ENCODE measurements around the gene MIB2.
A peak's percentile ranks its signal among the peaks of the same experiment; 100 is the strongest.
"Not testable (repeated sequence)": the region's sequence is repeated elsewhere in the genome, so short reads cannot be mapped to it uniquely, and the experiment has no call there.

The MIB2 gene

DNA sequence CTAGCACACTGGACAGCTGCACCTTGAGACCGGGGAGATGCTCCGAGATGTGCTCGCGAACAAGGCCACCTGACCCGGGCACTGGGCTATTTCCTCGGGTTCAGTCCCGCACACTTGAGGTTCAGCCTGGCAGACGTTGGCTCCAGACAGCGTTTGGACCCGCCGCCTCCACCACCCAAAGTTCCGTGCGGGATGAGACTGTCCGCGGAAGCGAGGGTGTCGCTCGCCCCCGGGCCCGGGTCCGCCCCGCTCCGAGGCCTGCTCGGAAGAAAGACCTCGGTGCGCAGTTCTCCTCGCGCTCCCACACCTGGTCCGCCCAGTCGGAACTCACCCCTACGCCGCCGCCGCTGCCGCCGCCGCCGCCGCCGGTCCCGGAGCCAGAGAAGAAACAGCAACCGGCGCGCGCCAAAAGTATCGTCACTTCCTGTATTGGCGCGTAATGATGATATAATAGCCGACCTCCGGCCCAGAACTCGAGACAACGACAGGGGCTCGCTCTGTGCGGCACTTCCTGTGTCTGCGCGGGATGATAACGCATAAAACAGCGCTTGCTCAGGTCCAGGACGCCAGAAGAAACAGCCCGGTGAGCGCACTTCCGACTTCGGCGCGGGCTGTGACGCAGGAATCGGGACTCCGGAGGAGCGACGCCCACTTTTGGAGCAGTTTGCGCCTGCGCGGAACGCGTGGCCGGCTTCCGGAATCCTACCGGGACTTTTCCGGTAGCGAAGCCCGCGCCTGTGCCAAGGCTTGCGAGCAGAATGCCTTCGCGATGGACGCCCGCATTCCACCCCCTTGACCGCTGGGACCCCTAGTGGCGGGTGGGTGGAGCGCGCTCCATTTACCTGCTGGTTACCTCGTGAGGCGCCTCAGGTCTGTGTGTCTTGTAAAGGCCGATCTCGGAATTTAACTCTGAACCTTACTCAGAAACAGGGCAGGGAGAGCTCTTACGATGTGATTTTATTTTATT is 43.6 kb downstream of the MIB2 start, which contains the start of gene CDK11B:
TSS of gene CDK11B (minus strand) at position 422 of the 967 bp plus-strand sequence. CDS start 1,519 bp downstream, outside the sequence.
- DNase-seq: peak; percentile 52

DNA sequence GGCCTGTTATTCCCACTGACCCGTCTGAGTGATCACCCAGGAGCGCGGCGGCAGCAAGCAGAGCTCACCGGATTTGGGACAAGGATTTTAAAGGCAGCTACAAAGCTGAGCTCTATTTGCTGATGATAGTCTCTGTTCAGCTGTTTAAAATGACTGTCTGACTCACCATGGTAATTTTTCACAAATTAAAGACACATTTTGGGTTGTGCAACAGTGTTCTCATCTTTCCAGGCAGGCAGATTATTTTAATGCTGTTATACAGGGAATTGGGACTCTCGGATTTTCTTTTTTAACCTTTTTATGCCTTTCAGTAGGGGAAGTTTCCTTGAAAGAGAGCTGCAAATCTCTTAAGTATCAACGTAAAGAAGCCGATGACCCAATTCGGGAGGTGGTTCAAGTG is 47.1 kb downstream of the MIB2 start:
- DNase-seq: not testable (repeated sequence)

DNA sequence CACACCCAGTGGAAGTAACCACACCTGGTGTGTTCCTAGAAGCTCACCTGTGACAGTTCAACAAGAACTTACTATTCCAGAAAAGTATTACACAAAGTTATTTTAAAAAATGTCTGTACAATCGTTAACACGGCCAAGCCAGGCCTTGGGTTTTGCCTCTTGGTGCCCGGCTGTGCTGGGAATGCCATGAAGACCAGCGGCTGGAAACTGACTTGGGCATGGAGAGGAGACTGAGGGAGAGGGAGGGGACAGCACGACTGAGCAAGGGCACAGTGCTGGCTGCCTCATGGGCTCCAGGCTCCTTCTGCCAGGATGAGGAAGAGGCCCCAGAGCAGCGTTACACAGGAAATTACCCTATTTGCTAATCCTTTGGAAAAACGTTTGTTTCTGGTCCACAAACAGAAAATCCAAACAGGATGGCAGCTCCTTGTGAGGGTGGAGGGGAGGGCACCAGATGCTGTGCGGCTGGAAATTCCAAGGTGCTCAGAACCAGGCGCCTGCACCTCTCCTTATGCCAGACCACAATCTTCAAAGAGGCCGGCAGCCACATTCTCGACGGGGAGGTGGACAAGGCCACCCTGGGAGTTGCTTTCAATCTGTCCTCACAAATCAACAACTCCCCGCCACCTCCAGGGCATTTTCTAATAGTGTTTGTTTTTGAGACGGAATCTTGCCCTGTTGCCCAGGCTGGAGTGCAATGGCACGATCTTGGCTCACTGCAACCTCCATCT is 47.7 kb downstream of the MIB2 start:
- not testable (repeated sequence) for DNase-seq

DNA sequence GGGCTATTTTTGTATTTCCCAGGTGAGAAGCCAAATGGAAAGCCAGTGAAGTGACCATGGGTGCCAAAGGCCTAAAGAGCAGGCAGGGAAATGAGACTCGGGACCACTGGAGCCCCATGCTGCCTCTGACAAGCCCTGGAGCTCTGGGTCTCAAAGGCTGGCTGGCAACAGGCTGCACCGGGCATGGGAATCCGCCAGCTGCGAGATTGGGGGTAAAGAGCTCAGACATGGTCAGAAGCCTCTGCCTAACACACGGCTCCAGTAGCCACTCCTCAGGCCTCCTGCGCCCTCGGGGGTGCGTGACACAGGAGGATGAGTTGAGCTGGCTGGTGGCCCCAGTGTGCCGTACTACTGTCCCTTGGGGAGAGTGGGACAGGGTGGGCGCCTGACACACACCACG is 49.0 kb downstream of the MIB2 start:
- DNase-seq: not testable (repeated sequence)

DNA sequence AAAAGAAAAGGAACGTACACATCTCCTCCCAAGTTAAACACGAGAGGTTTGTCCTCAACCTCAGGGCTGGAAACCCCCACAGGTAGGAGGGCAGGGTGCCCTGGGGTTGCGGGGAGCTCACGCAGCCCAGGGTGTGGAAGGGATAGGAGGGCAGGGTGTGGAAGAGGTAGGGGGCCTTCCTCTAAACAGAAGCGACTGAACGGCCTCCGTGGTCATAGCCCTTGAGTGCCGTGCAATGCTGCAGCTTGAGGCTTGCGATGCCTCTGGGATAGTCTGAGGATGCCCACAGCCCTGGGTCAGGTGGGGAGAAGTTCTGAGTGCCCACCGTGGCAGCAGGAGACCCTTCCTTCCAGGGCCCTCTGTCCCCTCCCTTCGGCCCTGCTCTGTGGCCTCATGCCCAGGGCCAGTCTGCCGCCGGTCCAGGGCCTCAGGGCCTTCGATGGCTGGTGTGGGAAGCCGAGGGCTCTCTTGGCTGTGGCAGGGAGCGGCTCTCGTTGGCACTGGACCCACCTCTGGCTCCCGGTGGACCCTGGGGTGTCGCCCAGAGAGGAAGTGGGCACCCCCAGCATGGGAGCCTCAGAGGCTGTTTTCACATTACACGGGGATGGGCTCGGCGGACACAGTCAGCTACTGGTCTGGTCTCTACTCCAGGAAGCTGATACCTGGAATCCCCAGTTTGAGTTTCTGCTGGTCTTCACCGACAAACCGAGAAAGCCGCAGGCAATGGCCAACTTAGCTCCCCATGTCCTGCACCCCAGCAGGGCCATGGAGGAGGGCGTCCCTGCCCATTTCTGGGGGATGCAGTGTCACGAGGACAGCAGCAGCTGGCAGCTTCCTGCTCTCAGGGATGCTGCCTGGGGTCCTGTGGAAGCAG is 49.9 kb downstream of the MIB2 start:
- DNase-seq: no peak

DNA sequence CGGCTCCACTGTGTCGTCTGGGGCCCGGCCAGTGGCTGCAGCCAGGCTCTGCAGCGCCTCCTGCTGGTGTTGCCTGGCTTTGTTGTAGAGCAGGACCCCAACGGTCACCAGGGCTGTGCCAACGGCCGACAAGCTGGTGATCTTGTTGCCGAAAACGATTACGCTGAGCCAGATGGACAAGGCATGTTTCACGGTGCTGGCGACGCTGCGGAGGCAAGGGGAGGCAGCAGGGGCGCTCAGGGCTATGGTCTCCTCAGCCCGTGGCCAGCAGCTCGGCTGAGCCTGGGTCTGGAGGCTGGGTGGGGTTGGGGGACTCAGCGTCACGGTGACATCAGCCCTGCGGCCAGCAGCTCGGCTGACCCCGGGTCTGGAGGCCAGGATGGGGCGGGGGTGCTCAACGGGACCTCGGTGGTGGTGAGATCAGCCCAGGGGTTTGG is 50.5 kb downstream of the MIB2 start:
- no peak for DNase-seq

DNA sequence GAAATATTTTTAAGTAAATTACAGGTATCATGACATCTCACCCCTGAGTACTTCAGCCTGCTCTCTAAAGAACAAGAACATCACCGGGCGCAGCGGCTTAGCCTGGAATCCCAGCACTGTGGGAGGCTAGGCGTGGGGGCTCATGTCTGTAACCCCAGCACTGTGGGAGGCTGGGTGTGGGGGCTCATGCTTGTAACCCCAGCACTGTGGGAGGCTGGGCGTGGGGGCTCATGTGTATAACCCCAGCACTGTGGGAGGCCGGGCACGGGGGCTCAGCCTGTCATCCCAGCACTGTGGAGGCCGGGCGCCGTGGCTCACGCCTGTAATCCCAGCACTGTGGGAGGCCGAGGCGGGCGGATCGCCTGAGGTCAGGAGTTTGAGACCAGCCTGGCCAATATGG is 51.2 kb downstream of the MIB2 start:
- DNase-seq: no peak

DNA sequence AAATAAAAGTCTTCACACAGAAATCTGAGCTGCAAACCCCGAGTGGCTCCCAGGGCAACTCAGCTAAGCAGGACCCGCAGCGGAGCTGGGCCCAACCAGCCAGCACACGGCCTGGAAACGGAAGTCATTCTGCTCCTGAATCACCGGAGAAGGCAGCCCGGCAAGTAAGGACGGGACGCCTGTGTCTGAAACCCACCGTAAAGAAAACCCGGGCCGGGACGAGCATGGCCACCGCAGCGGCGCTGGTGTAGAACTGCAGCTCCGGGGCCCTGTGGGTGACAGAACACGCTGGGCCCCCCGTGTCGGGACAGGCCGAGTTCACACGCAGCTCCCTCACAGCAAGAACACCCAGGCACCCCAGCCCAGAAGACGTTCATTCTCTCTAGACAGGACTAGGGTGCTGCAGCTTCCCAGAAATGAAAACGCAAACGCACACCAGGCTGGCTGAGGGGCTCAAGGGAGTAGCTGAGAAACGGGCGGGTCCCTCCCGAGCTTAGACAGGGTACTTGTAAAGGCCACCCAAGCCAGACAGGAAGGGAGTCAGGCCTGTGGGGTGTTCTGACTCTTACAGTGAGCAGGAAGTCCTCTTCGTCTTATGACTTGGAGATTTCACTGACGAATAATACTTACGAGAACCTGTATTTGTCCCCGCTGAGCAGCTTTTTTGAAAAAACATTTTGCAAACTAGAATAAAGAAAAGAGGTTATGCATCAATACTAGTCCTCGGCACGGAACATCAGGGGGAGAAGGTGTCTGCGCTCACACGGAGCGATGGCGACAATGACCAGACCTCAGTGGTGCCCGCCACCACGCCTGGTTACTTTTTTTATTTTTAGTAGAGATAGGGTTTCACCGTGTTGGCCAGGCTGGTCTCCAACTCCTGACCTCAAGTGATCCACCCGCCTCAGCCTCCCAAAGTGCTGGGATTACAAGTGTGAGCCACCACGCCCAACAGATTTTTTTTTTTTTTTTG is 54.5 kb downstream of the MIB2 start:
- DNase-seq: no peak

DNA sequence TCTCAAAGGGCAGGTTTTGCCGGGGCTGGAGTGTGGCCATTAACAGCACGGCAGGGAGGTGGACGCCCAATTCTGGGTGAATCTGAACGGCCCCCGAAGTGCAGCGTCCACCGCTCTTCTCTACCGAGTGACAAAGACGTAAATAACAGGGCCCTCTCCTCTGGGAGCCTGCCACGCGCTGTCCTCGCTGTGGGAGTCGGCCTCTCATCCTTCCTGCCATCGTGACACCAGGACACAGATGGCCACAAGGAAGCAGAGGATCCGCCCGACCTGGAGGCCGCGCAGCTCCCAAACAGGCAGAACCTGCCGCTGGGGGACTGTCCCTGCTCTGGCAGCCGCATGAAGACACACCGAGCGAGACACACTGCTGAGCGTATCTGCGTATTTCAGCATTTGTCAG is 55.6 kb downstream of the MIB2 start:
- no peak for DNase-seq

DNA sequence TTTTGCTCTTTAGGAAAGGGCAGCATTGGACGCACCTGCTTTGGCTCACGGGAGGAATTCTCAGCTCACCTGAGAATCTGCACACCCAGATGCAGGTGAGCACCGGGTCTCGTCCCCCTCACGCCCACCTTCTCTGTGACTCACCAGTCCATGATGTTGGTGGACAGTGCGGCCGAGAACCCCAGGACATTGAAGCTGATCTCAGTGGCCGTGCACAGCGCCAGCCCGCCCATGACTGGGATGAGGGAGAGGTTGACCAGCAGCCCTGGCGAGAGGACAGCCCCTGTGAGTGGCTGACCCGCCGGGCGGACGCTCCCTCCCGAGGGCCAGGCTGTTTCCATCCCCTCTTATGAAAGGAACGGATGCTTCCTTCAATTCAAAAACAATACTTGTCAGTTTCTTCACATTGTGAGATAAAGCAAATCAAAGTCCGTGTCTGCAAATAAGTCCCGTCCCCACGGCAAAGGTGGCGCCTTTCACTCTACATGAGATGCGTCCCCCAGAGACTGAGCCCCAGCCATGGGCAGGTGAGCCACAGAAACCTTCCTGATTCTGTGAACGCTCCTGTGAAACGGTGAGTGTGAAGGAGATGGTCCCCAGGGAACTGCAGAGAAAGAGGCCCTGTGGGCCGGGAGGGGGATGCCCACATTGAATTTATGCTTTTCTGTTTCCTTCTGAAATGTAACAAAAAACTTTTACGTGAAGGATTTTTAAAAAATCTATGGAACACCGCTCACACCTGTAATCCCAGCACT is 56.2 kb downstream of the MIB2 start:
- DNase-seq: no peak

DNA sequence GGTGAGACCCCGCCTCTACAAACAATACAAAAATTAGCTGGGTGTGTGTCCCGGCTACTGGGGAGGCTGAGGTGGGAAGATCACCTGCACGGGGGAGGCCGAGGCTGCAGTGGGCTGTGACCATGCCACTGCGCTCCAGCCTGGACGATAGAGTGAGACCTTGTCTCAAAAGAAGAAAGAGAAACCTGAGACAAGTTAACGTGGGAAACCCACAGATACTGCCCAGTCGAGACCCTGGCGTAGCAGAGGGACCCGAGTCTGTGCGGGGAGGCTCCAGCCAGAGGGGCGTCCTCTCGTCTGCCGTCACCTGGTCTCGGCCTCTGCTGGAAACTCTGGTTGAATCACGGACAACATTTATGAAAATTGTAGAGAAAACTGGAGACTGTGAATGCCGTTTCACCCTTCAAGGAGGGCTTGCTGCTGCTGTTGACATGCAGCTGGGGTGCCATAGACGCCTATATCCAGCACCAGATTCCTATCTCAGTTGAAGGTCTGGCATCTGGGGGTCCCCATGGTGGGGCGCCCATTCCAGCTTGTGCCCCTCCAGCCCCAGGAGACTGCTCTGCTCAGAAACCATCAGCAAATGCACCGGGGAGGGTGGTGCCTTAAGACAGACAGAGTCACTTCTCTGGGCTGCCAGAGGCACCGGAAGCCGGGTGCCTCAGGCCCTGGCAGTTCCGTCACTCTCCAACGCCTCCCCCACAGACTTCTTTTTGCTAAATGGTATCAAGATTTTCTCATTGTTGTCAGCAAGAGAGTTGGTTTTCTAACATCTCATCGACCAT is 57.1 kb downstream of the MIB2 start:
- no peak for DNase-seq

DNA sequence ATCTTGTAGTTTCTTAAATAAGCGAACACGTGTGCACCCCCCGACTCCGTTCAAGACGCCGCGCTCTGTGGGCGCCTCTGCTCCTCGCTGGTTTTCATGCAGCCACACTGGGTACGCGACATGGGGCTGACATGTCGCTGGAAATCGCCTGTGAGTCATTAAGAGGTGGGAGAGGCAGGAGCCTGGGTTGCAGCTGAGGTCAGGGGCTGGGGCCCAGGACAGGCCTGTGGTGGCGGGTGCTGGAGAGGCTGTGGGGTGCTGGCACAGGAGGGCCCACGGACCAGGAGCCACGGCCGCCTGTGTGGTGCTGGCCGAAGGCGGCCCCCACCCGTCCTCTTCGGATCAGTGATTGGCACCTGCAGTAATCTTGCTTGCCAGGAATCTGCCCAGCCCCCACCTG is 59.5 kb downstream of the MIB2 start:
- not testable (repeated sequence) for DNase-seq

DNA sequence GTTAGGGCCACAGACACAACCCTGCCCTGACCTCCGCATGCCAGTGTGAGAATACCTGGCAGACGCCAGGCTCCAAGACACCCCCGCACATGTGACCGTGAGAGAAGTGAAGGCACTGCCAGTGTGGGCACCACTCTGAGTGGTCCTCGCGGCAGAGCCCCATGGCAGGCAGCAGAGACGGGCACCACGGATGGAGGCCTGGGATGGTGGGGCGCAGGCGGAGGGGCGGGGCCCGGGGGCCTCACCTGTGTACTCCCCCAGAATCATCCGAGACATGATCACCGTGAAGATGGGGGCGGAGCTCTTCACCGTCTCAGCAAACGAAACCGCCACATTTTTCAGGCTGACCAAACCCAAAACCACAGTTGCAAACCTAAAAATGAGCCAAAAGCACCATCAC is 59.9 kb downstream of the MIB2 start:
- DNase-seq: not testable (repeated sequence)

DNA sequence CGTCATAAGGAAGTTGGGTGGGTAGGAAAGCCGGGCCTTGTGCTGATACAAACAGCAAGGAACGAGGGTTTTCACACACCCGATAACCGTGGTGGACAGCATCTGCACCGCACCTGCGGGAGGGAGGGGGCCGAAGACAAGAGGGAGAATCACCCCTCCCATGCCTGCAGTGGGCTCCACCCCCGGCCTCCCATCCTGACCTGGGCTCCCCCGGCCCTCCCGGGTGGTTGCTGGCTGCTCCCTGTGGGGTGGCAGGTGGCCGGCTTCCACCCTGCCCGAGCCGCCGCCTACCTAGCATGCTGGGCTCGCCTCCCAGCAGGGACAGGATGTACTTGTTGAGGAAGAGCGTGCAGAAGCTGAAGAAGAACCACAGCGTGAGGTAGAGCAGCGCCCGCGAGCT is 60.8 kb downstream of the MIB2 start:
- not testable (repeated sequence) for DNase-seq

DNA sequence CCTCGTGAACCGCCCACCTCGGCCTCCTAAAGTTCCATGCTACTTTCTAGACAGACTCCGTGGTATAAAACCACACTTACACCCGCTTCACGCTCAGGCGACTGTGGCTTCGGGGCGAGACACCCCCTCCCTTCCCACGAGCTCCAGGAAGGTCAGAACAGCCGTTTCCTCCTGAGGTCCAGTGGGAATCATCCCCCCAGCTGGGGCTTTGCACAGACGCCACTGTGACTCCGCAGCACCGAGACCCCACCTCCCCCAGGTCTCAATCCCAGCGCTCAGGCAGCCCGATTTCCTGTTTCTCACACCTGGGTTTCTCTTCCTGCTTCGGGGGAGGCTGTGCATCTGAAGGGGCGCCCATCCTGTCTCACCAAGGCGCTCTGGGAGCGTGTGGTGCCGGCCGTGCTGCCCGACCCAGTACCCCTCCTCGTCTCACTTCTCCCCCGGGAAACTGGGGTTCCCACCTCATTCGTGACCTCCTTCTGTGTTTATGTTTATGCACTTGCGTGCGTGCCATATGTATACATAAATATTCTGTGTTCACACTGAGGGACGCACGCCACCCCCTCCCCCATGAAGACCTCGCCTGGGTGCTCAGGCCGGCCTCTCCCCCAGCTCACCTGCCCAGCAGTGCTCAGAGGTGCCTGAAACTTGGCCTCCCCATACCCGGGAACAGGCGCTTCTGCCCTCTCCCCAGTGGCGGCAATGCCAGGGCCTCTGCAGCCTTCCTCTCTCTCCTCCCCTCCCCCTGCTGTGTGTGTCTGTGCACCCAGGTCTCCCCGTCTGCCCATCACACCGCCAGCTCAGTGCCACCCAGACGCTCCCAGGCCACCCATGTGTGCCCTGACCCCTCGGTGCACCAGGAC is 62.6 kb downstream of the MIB2 start:
- DNase-seq: no peak

DNA sequence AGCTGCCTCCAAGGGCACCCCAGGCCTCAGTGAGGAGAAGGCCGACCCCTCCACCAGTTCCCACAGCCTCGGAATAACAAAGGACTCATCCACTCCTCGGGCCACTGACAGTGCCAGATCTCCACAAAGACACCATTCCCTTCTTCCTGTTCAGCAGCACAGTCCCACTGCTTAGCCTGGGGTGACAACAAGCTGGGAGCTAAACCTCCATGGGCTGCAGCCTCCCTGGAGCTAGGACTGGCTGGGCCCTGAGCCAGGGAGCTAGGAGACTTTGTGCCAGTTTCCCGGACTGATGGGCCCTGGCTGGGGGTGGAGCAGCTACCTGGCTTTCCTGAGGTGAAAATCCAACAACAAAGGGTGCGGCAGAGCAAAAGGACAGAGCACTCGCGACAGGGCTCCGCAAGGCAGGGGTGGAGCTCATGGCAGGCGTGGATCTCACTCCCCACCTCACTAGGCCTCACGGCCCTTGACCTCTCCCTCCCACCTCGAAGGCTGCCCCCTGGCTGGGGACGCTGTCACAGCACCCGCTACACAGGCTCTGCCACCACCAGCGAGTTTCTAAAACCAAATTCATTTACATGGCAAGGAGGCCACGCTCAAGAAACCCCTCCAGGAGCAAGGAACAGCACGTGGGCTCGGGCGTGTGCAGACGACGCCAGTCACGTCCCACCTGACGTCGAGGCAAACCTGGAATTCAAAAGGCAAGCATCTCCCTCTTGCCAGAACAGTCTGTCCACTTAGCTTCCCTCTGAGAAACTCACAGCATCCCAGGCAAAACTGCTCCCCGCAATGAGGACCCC is 63.5 kb downstream of the MIB2 start:
- no peak for DNase-seq
